Lower leg skin (tissue), 4 donors: ENCODE data around the gene PMFBP1. TPM values are rescaled to one million over a fixed set of nuclear protein-coding genes. Genes with fewer than 3 reads are reported as not detected.
"Not testable (repeated sequence)": the region's sequence is repeated elsewhere in the genome, so short reads cannot be mapped to it uniquely, and the experiment has no call there.

Experiments used
- DNase-seq, 2 donors: peaks; one replicate each; pipeline ENCODE4 v3.0.0-alpha.2; 2019; ENCODE audit warnings: low spot score in 2 of 2
- H3K4me3 ChIP-seq: fragments of 200-600 bp; sonication (generic); 2 replicates; pipeline ENCODE4 v1.5.1; 2017; ENCODE audit warnings: mild to moderate bottlenecking, low read depth; ENCODE audit not compliant: poor library complexity, severe bottlenecking
- POLR2A ChIP-seq, 2 donors: fragments of 450-650 bp; IDR thresholded peaks; one replicate each; pipeline ENCODE4 v1.6.1; 2016 to 2017; ENCODE audit warnings: antibody characterized with exemption in 2 of 2, mild to moderate bottlenecking in 1 of 2, moderate library complexity in 1 of 2
- WGBS, 2 donors: methylation state at CpG; one replicate each; pipeline ENCODE4 v1.1.5; 2018; 5-methylcytosine and 5-hydroxymethylcytosine counted together
- intact Hi-C: fragments of 100-400 bp; cut with DNase I; formaldehyde crosslinking; loops from one replicate; pipeline ENCODE4 v1.15.0; 2023; ENCODE audit warnings: low total_unique reads
- total RNA-seq, 4 donors: library from RNA; depleted of rRNA; stranded (reverse); fragments of >200 nt; gene quantifications; one replicate each; pipeline ENCODE4 v1.1.0, GENCODE V29; 2016
- TF ChIP-seq, protein P1 (sequence below), 3 donors: fragments of 450-650 bp; IDR thresholded peaks; one replicate each; pipeline ENCODE4 v1.5.1; 2016; ENCODE audit warnings: antibody characterized with exemption in 3 of 3, mild to moderate bottlenecking in 3 of 3, moderate library complexity in 2 of 3

PMFBP1 gene
- total RNA-seq, 4 donors from 2014 or later, result 0.17 to 2.9 (median 1.0) TPM

DNA sequence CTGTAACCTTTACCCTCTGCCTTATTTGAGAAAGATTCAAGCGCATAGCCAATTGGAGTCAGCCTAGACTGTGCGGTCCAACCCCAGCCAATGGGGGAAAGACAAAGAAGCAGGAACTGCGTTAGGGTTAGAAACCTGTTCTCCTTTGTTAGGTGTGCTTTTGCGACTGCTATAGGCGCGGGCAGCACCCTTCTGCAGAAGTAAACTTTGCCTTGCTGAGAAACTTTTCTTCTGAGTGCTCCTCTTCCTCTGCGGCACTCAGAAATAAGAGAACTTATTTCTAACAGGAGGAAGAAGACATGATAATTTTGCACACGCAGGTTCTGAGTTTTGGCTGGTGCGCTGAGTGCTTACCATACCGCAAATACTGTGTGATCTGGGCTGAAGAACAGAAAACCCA, 87.5 kb downstream of the PMFBP1 start:
- no peak overlapping the region for H3K4me3 ChIP-seq
- intact Hi-C loops, result no loop called here
- 95 to 97% methylated on average over 10 of the region's 10 CpGs for WGBS, 2 donors
- TF ChIP-seq, protein P1, sequence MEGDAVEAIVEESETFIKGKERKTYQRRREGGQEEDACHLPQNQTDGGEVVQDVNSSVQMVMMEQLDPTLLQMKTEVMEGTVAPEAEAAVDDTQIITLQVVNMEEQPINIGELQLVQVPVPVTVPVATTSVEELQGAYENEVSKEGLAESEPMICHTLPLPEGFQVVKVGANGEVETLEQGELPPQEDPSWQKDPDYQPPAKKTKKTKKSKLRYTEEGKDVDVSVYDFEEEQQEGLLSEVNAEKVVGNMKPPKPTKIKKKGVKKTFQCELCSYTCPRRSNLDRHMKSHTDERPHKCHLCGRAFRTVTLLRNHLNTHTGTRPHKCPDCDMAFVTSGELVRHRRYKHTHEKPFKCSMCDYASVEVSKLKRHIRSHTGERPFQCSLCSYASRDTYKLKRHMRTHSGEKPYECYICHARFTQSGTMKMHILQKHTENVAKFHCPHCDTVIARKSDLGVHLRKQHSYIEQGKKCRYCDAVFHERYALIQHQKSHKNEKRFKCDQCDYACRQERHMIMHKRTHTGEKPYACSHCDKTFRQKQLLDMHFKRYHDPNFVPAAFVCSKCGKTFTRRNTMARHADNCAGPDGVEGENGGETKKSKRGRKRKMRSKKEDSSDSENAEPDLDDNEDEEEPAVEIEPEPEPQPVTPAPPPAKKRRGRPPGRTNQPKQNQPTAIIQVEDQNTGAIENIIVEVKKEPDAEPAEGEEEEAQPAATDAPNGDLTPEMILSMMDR (IDR thresholded peaks at IDR 0.05), result no peak
- no peak for TF ChIP-seq POLR2A (IDR thresholded peaks at IDR 0.05)
- no peak for DNase-seq

DNA sequence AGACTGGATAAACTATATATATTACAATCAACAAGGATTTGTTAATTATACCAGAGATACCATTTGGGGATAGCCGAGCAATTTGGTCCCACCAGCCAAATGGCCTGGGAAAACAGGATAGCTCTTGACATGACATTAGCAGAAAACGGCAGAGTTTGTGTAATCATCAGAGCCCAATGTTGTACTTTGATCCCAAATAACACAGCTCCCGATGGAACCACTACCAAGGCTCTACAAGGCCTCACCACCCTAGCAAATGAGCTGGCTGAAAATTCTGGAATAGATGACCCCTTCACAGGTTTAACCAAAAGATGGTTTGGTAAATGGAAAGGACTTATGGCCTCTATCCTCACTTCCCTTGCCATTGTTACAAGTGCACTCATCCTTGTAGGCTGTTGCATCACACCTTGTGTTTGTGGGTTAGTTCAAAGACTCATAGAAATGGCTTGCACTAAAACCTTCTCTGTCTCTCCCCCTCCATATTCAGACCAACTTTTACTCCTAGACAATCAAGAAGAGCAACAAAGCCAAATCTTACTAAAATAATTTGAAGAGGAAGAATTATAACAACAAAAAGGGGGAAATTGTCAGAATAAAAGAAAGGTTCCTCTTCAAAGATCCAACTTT, 88.1 kb downstream of the PMFBP1 start:
- intact Hi-C loops, result no loop called here
- WGBS, 2 donors, result 57 to 63% methylated on average over 3 of the region's 3 CpGs
- TF ChIP-seq, protein P1 (IDR thresholded peaks at IDR 0.05), result no peak
- TF ChIP-seq POLR2A (IDR thresholded peaks at IDR 0.05), result no peak

DNA sequence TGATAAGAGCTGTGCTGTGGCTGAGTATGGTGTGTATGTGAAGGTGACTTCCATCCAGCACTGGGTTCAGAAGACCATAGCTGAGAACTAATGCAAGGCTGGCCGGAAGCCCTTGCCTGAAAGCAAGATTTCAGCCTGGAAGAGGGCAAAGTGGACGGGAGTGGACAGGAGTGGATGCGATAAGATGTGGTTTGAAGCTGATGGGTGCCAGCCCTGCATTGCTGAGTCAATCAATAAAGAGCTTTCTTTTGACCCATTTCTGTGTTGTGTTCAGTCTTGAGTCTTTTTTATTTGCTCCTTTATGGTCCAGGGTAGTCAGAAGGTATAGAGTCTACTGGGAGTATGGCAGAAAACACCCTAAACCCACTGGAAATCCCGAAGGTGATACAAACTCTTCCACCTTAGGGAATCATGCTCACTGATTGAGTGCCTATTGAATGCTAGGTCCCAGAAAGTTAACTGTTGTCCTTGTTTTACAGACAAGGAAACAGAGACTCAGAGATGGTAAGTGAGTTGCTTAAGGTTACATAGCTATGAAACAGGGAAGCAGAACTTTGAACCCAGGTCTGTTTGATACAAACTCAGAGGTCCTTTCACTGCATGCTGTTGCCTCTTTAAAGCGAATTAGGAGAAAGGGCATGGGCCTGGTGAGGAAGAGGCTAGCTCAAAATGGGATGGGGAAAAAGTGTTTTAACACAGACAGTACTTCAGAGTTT, 94.8 kb downstream of the PMFBP1 start:
- WGBS, 2 donors, result 77 to 92% methylated on average over 2 of the region's 5 CpGs
- not testable (repeated sequence) for DNase-seq

More for the DNA sequence above, 88.1 kb downstream of the PMFBP1 start:
- no peak overlapping the region for H3K4me3 ChIP-seq
- DNase-seq, result no peak

DNA sequence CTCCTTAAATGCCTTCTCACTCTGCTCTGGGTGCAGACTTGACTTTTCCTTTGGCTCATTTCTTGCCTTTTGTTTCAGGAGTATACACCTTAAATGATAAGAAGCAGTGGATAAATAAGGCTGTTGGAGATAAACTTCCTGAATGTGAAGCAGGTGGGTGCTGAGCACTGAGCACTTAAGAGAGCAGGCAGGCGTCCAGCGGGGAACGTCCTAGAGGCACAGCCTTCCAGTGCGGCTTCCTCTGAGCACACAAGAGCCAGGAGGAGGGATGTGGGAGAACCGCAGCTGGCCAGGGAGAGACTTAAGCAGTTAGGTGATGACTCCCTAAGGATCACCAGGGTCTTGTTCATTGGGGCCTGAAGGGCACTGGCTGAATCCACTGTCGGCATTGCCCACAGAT, 96.9 kb downstream of the PMFBP1 start:
- 67% methylated on average over 2 of the region's 6 CpGs; no CpG with 5 or more reads in 1 of the 2 donors for WGBS, 2 donors
- intact Hi-C loops, H3K4me3 ChIP-seq, DNase-seq: not testable (repeated sequence)

More for the DNA sequence above, 94.8 kb downstream of the PMFBP1 start:
- intact Hi-C loops, H3K4me3 ChIP-seq: not testable (repeated sequence)

DNA sequence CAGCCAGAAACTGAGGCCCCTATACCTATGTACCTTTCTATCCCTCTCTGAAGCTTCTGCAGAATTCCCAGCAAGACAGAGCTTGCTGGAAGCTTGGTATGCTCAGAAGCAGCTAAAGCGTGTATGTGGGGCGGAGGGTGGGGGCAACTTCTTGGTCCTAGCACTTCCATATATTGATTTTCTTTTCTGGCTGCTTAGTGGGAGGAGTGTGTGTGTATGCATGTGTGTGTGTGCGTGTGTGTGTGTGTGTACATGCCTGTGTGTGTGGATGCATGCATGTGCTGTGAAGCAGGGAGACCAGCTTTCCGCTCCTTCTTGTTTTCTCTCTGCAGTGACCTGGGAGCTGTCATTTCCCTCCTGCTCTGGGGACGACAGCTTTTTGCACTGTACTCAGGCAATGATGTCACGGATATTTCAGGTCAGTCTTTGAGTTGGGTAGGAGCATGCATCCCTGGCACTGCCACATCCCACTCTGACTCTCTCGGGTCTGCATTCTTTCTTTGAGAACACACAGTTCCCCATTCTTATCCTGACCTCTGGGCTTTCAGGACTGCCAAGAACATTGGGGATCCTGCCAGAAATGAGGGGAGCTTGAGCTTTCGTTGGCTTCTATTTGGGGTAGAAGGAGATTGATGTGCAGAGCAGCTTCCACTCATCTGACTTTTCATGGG, 98.3 kb downstream of the PMFBP1 start:
- no peak for DNase-seq
- 59 to 77% methylated on average over 8 of the region's 8 CpGs for WGBS, 2 donors
- intact Hi-C loops, result no loop called here
- H3K4me3 ChIP-seq, result no peak overlapping the region
- TF ChIP-seq, protein P1 (IDR thresholded peaks at IDR 0.05), result no peak
- TF ChIP-seq POLR2A (IDR thresholded peaks at IDR 0.05), result no peak

DNA sequence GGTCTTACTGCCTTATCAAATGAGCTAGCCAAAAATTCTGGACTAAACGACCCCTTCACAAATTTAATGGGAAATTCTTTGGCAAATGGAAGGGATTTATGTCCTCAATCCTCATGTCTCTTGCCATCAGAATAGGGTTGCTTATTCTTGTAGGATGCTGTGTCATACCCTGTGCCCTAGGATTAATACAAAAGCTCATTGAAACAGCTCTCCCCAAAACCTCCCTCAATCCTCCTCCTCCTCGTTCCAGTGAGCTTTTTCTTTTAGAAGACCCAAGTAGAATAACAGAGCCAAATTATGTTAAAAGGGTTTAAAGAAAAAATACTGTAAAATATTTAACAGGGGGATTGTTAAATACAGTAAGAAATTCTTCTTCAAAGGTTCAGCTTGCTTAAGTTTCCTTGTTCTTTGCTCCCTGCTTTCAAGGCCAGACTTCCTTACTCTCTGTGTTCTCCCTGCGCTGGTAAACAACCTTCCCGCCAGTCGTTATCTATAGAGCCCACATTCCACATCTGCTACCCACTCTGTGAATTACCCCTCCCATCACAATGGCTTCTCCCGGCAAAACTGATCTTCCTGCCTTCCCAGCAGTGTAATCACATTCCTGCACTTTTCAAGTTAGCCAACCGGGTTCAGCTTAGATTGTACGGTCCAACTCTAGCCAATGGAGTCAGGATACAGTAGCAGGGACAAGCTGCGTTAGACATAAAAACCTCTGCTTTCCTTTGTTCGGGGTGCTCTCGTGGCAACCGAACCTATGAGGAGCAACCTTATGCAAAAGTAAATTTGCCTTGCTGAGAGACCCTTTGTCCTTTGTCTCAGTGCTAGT, 99.2 kb downstream of the PMFBP1 start:
- 59 to 61% methylated on average over 12 of the region's 12 CpGs for WGBS, 2 donors
- intact Hi-C loops, result no loop called here
- no peak for DNase-seq
- H3K4me3 ChIP-seq, result no peak overlapping the region
- TF ChIP-seq, protein P1 (IDR thresholded peaks at IDR 0.05), result no peak
- no peak for TF ChIP-seq POLR2A (IDR thresholded peaks at IDR 0.05)

Other genes starting within 250 kb of the PMFBP1 start
- under 1 TPM in 2 of 4 donors, not detected in 2; 0.06 to 0.44 TPM for gene PKD1L3, start 171.8 kb downstream of the PMFBP1 start, total RNA-seq
- 1 to 10 TPM; 3.7 to 7.3 (median 4.7) TPM for gene DHODH, start 163.4 kb downstream of the PMFBP1 start, total RNA-seq
- 1 to 10 TPM in 1 of 4 donors, not detected in 3; 1.3 TPM for gene HP, start 117.7 kb downstream of the PMFBP1 start, total RNA-seq
- gene HPR, start 108.9 kb downstream of the PMFBP1 start, total RNA-seq, result 1 to 10 TPM in 1 of 4 donors, under 1 TPM in 1, not detected in 2; 0.54 to 1.3 TPM
- 10 to 100 TPM; 10.5 to 12.4 (median 11.4) TPM for gene TXNL4B, start 78.5 kb downstream of the PMFBP1 start, total RNA-seq
- gene DHX38, start 78.3 kb downstream of the PMFBP1 start, total RNA-seq, result 10 to 100 TPM; 47.1 to 93.4 (median 51.2) TPM